ENCODE data around the gene GFER. TPM values are rescaled to one million over a fixed set of nuclear protein-coding genes. Genes with fewer than 3 reads are reported as not detected.

GFER gene
- total and polyA plus RNA-seq, 9 of the 15 experiments (the other 6 are each of a cell fraction or from before 2014, with no cell fraction given) = 4.3 to 53.7 (median 19.8) TPM

DNA sequence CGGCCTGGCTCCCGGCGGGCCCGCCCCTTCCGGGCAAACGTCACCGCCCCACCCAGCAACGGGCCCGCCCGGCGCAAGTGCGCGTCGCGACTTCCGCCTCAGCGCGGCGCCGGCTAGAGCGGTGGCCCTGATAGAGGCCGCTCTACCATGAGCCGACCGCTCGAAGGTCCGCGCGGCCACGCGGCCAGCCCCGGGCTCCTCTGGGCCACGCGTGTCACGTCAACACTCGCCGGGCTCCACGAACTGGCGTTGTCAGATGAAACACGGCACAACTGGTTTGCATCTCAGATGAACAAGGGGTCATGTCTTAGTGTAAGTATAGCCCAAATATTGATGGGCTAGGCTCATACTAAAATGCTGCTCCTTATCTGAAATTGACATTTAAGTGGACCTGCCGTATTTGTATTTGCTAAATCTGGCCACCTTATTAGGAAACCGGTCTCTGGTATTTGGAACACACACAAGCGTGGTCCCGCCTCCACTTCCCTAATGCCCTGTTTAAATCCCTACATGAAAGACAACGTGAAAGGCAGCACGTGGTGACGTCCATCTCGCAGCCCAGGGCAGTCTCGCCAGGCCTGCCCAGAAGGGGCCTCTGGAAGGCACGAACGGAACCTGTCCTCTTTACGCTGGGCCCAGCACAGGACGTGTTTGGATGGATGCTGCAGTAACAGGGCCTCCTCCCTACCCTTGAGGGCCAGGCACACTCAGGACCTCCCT lies 26.0 kb downstream of the GFER start, which contains the start of gene ZNF598 (continued):
- TF ChIP-seq, protein P1, sequence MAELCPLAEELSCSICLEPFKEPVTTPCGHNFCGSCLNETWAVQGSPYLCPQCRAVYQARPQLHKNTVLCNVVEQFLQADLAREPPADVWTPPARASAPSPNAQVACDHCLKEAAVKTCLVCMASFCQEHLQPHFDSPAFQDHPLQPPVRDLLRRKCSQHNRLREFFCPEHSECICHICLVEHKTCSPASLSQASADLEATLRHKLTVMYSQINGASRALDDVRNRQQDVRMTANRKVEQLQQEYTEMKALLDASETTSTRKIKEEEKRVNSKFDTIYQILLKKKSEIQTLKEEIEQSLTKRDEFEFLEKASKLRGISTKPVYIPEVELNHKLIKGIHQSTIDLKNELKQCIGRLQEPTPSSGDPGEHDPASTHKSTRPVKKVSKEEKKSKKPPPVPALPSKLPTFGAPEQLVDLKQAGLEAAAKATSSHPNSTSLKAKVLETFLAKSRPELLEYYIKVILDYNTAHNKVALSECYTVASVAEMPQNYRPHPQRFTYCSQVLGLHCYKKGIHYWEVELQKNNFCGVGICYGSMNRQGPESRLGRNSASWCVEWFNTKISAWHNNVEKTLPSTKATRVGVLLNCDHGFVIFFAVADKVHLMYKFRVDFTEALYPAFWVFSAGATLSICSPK (IDR thresholded peaks at IDR 0.05; ENCODE audit: borderline replicate concordance) = no peak
- TF ChIP-seq HDGF (IDR thresholded peaks at IDR 0.05) (no peak), XRCC4 (IDR thresholded peaks at IDR 0.05; ENCODE audit: extremely low read depth, insufficient read depth, insufficient read length) (no peak), U2AF1 (optimal IDR thresholded peaks at IDR 0.05; ENCODE audit: low read depth, low read length) (peak; percentile 86), PREB (CRISPR knock-in tag; IDR thresholded peaks at IDR 0.05) (no peak), ZNF431 (CRISPR knock-in tag; IDR thresholded peaks at IDR 0.05) (peak; percentile 62; the same call in 1 of the 2 replicates), POLR3G (IDR thresholded peaks at IDR 0.05; ENCODE audit: extremely low read depth, insufficient read length, insufficient replicate concordance) (no peak), NCOA1 (IDR thresholded peaks at IDR 0.05; ENCODE audit: low read depth) (no peak), MEIS2 (IDR thresholded peaks at IDR 0.05; ENCODE audit: partially characterized antibody) (no peak), HES1 (IDR thresholded peaks at IDR 0.05; ENCODE audit: low read depth) (0 out of 2 replicates have a peak, but pooled peaks have one; percentile 17), CCAR2 (IDR thresholded peaks at IDR 0.05; ENCODE audit: low read depth, low read length) (no peak), POLR2B (IDR thresholded peaks at IDR 0.05; ENCODE audit: low read depth, partially characterized antibody) (peak; percentile 89), RFX5 (IDR thresholded peaks at IDR 0.05; ENCODE audit: low read depth, low read length) (no peak)
- TF ChIP-seq, protein P2, sequence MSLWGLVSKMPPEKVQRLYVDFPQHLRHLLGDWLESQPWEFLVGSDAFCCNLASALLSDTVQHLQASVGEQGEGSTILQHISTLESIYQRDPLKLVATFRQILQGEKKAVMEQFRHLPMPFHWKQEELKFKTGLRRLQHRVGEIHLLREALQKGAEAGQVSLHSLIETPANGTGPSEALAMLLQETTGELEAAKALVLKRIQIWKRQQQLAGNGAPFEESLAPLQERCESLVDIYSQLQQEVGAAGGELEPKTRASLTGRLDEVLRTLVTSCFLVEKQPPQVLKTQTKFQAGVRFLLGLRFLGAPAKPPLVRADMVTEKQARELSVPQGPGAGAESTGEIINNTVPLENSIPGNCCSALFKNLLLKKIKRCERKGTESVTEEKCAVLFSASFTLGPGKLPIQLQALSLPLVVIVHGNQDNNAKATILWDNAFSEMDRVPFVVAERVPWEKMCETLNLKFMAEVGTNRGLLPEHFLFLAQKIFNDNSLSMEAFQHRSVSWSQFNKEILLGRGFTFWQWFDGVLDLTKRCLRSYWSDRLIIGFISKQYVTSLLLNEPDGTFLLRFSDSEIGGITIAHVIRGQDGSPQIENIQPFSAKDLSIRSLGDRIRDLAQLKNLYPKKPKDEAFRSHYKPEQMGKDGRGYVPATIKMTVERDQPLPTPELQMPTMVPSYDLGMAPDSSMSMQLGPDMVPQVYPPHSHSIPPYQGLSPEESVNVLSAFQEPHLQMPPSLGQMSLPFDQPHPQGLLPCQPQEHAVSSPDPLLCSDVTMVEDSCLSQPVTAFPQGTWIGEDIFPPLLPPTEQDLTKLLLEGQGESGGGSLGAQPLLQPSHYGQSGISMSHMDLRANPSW (CRISPR knock-in tag; IDR thresholded peaks at IDR 0.05) = no peak
- TF ChIP-seq, protein P3, sequence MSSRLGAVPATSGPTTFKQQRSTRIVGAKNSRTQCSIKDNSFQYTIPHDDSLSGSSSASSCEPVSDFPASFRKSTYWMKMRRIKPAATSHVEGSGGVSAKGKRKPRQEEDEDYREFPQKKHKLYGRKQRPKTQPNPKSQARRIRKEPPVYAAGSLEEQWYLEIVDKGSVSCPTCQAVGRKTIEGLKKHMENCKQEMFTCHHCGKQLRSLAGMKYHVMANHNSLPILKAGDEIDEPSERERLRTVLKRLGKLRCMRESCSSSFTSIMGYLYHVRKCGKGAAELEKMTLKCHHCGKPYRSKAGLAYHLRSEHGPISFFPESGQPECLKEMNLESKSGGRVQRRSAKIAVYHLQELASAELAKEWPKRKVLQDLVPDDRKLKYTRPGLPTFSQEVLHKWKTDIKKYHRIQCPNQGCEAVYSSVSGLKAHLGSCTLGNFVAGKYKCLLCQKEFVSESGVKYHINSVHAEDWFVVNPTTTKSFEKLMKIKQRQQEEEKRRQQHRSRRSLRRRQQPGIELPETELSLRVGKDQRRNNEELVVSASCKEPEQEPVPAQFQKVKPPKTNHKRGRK (tag; IDR thresholded peaks at IDR 0.05) = no peak
- TF ChIP-seq, protein P4, sequence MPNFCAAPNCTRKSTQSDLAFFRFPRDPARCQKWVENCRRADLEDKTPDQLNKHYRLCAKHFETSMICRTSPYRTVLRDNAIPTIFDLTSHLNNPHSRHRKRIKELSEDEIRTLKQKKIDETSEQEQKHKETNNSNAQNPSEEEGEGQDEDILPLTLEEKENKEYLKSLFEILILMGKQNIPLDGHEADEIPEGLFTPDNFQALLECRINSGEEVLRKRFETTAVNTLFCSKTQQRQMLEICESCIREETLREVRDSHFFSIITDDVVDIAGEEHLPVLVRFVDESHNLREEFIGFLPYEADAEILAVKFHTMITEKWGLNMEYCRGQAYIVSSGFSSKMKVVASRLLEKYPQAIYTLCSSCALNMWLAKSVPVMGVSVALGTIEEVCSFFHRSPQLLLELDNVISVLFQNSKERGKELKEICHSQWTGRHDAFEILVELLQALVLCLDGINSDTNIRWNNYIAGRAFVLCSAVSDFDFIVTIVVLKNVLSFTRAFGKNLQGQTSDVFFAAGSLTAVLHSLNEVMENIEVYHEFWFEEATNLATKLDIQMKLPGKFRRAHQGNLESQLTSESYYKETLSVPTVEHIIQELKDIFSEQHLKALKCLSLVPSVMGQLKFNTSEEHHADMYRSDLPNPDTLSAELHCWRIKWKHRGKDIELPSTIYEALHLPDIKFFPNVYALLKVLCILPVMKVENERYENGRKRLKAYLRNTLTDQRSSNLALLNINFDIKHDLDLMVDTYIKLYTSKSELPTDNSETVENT (CRISPR knock-in tag; IDR thresholded peaks at IDR 0.05) = peak; percentile 92
